HCT116 (cell line): ENCODE data around the gene PPP2R5B. TPM values are rescaled to one million over a fixed set of nuclear protein-coding genes. Genes with fewer than 3 reads are reported as not detected.

Experiments used
- ATAC-seq: fragments of 200-7000 bp; cut with Tn5 transposase; 2 replicates; pipeline ENCODE4 v1.9.1; 2020; ENCODE audit warnings: mild to moderate bottlenecking, moderate library complexity
- BruUV-seq: library from RNA; stranded (reverse); fragments of 400-500 nt; replicated peaks from 2 replicates; lab custom pipeline; 2021; lab: Mats Ljungman, UMichigan
- CTCF ChIA-PET: fragments of 300-600 bp; sonication (Branson Sonifier 250); formaldehyde crosslinking; loops from one replicate; lab custom pipeline; 2021; ENCODE audit warnings: antibody characterized with exemption; lab: Charles Lee
- POLR2A ChIA-PET: fragments of 300-600, 350-600 bp; sonication (Branson Sonifier 250); formaldehyde crosslinking; loops from one replicate; lab custom pipeline; 2021; ENCODE audit warnings: antibody characterized with exemption; lab: Charles Lee
- RAD21 ChIA-PET, 2 experiments: fragments of 300-600 bp; sonication (Branson Sonifier 250); formaldehyde crosslinking; loops; one replicate each; lab custom pipeline; 2023; ENCODE audit warnings: low total read pairs in 2 of 2; ENCODE audit not compliant: uncharacterized antibody in 2 of 2, unreplicated experiment in 2 of 2, low non-redundant PET in 1 of 2; lab: Charles Lee
- DNase-seq: peaks from one replicate; pipeline ENCODE4 v3.0.0-alpha.2; 2010; ENCODE audit warnings: low read depth, low spot score
- H2AFZ ChIP-seq: fragments of 200-600 bp; shearing (Covaris generic), sonication (generic); 2 replicates; pipeline ENCODE4 v1.6.1; 2017; ENCODE audit warnings: low read depth, mixed run types, mixed read lengths, antibody characterized with exemption, low read length; ENCODE audit not compliant: poor library complexity, severe bottlenecking
- H3K27ac ChIP-seq: 2 replicates; pipeline ENCODE4 v1.5.1; 2012; ENCODE audit warnings: low read depth, low read length
- H3K27me3 ChIP-seq: fragments of 200-600 bp; sonication (generic); 2 replicates; pipeline ENCODE4 v1.6.1; 2016; ENCODE audit warnings: mixed run types, low read length, mixed read lengths; ENCODE audit not compliant: insufficient read depth
- H3K36me3 ChIP-seq, 2 experiments: fragments of 200-500 bp in 1 of 2; fragments of 200-600 bp in 1 of 2; sonication (Bioruptor generic) in 1 of 2; sonication (generic) in 1 of 2; 2 replicates each; pipeline versions ENCODE4 v1.5.1 to v1.6.1; 2014 to 2016; ENCODE audit warnings: low read length in 2 of 2, inconsistent platforms in 1 of 2, mixed read lengths in 1 of 2, mixed run types in 1 of 2; ENCODE audit not compliant: insufficient read depth in 2 of 2, control insufficient read depth in 1 of 2
- H3K4me1 ChIP-seq, 2 experiments: fragments of 200-600 bp in 1 of 2; sonication (generic) in 1 of 2; 2 replicates each; pipeline versions ENCODE4 v1.5.1 to v1.6.1; 2012 to 2017; ENCODE audit warnings: low read length in 2 of 2, inconsistent platforms in 1 of 2, mild to moderate bottlenecking in 1 of 2, mixed read lengths in 1 of 2, mixed run types in 1 of 2, moderate library complexity in 1 of 2; ENCODE audit not compliant: insufficient read depth in 2 of 2, control insufficient read depth in 1 of 2
- H3K4me2 ChIP-seq: fragments of 200-600 bp; sonication (generic); 2 replicates; pipeline ENCODE4 v1.6.1; 2017; ENCODE audit warnings: mixed run types, low read length, mixed read lengths
- H3K4me3 ChIP-seq, 2 experiments: fragments of 200-600 bp in 1 of 2; sonication (generic) in 1 of 2; replicated peaks in 1 of 2; 2 replicates each; pipeline ENCODE4 v1.5.1; 2011 to 2016; ENCODE audit warnings: low read length in 2 of 2, control low read depth in 1 of 2, low read depth in 1 of 2, mild to moderate bottlenecking in 1 of 2, mixed read lengths in 1 of 2, mixed run types in 1 of 2
- H3K79me2 ChIP-seq: fragments of 200-600 bp; sonication (generic); 2 replicates; pipeline ENCODE4 v1.6.1; 2017; ENCODE audit warnings: mild to moderate bottlenecking, mixed run types, low read length, moderate library complexity, mixed read lengths; ENCODE audit not compliant: insufficient read depth
- H3K9ac ChIP-seq: fragments of 200-600 bp; sonication (generic); 2 replicates; pipeline ENCODE4 v1.6.1; 2016; ENCODE audit warnings: low read length, mixed read lengths
- H3K9me2 ChIP-seq: fragments of 200-600 bp; sonication (generic), shearing (Covaris generic); 2 replicates; pipeline ENCODE4 v1.6.1; 2017; ENCODE audit warnings: mixed run types, mild to moderate bottlenecking, moderate library complexity; ENCODE audit not compliant: insufficient read depth
- H3K9me3 ChIP-seq, 2 experiments: fragments of 200-500 bp in 1 of 2; fragments of 200-600 bp in 1 of 2; sonication (Bioruptor generic) in 1 of 2; sonication (generic) in 1 of 2; 2 replicates each; pipeline ENCODE4 v1.6.1; 2014 to 2017; ENCODE audit warnings: low read length in 2 of 2, mixed read lengths in 2 of 2, inconsistent platforms in 1 of 2, low read depth in 1 of 2, mild to moderate bottlenecking in 1 of 2, mixed run types in 1 of 2, moderate library complexity in 1 of 2; ENCODE audit not compliant: control insufficient read depth in 1 of 2, insufficient read depth in 1 of 2
- H4K20me1 ChIP-seq: fragments of 200-600 bp; sonication (generic), shearing (Covaris generic); 2 replicates; pipeline ENCODE4 v1.6.1; 2017; ENCODE audit warnings: mixed run types, mild to moderate bottlenecking, moderate library complexity; ENCODE audit not compliant: insufficient read depth
- EZH2 ChIP-seq: fragments of 200-600 bp; sonication (generic); IDR thresholded peaks from 2 replicates; pipeline ENCODE4 v1.6.1; 2017; ENCODE audit warnings: antibody characterized with exemption, mixed run types
- EZH2phosphoT487 ChIP-seq: fragments of 200-600 bp; IDR thresholded peaks from 2 replicates; pipeline ENCODE4 v1.6.1; 2018; ENCODE audit warnings: antibody characterized with exemption, borderline replicate concordance
- RAD21 ChIP-seq: IDR thresholded peaks from 2 replicates; pipeline ENCODE4 v1.6.1; 2012; ENCODE audit warnings: low read depth, mild to moderate bottlenecking
- SIN3A ChIP-seq: IDR thresholded peaks from 2 replicates; pipeline ENCODE4 v1.6.1; 2012; ENCODE audit warnings: low read depth
- SRF ChIP-seq: IDR thresholded peaks from 2 replicates; pipeline ENCODE4 v1.6.1; 2012; ENCODE audit warnings: low read depth
- ZFX ChIP-seq: fragments of 450-650 bp; IDR thresholded peaks from 2 replicates; pipeline ENCODE4 v1.6.1; 2017
- intact Hi-C: fragments of 100-400 bp; cut with micrococcal nuclease; formaldehyde crosslinking; loops from 2 replicates; pipeline ENCODE4 v1.10.0; 2022
- total RNA-seq: library from RNA; stranded (reverse); gene quantifications from one replicate; pipeline ENCODE4 v1.2.1, GENCODE V29; 2021; ENCODE audit not compliant: unreplicated experiment
- TF ChIP-seq, protein P1 (sequence below): IDR thresholded peaks from 2 replicates; pipeline ENCODE4 v1.6.1; 2012
- TF ChIP-seq, protein P2 (sequence below): IDR thresholded peaks from 2 replicates; pipeline ENCODE4 v1.6.1; 2012

Gene PPP2R5B
- total RNA-seq, 1 experiment from 2014 or later, result 10.9 TPM

DNA sequence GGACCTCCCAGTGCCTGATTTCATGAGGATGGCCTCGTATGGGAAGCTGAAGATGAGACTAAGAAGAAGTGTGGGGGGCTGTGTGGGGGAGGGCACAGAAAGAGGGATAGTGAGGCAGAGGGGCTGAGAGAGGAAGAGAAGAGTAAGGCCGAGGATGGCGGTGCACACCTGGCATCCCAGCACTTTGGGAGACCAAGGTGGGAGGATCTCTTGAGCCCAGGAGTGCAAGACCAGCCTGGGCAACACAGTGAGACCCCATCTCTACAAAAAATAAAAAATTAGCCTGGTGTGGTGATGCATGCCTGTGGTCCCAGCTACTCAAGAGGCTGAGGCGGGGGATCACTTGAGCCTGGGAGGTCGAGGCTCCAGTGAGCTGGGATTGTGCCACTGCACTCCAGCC lies 32.6 kb upstream of the PPP2R5B start:
- H3K9me2 ChIP-seq, result no peaks in the 10 kb centered on the region
- H3K27me3 ChIP-seq, result no peaks in the 10 kb centered on the region
- intact Hi-C loops, result no loop called here
- ChIA-PET RAD21 (no interaction called here), CTCF (interaction anchor here (0.9 to 10.8 kb wide), 2 partner anchors 43 to 230 kb away, joined by 3 to 112 read pairs; partner anchors contain the start of genes FAU and MRPL49)
- no peaks in the 10 kb centered on the region for H4K20me1 ChIP-seq
- H3K4me2 ChIP-seq, result no peak overlapping the region
- no peak overlapping the region for H3K9ac ChIP-seq
- DNase-seq (no peak), ATAC-seq (no peak)
- H3K27ac ChIP-seq, result no peak overlapping the region; the same call in 1 of the 2 replicates
- H3K9me3 ChIP-seq, result no peaks in the 10 kb centered on the region
- peaks cover 7 to 38% of the 10 kb centered on the region in 2 experiments; a peak in 3 of 4 replicates for H3K4me1 ChIP-seq
- no peak overlapping the region for H3K4me3 ChIP-seq
- no TSS peak for BruUV-seq
- TF ChIP-seq, protein P1, sequence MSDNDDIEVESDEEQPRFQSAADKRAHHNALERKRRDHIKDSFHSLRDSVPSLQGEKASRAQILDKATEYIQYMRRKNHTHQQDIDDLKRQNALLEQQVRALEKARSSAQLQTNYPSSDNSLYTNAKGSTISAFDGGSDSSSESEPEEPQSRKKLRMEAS, result no peak
- TF ChIP-seq ZFX, result no peak
- no peak for TF ChIP-seq SIN3A
- no peak for TF ChIP-seq EZH2phosphoT487
- no peak for TF ChIP-seq SRF
- TF ChIP-seq, all 23 proteins: peak for 0
- POLR2A ChIA-PET, result no interaction called here
- Histone ChIP-seq H3K36me3 (no peaks in the 10 kb centered on the region), H3K79me2 (no peaks in the 10 kb centered on the region), H2AFZ (no peak overlapping the region)

DNA sequence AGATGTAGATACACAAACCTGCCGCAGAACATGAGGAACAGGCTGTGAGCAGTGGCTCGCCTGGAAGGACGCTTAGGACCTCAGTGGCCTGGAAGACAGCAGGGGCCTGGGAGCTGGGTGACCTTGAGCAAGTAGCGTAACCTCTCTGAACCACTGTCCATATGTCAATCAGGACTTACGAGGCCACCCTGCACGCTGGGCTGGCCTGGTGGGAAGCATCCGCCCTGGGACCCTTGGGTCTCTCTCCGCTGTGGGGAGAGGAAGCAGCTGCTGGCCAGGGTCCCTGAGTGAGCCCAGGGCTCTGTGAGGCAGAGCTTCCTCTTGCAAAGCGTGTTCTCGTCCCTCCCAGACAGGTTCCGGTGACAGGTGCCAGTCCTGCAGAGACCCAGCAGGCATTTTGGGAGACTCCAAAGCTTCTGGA lies 32.1 kb upstream of the PPP2R5B start:
- H3K79me2 ChIP-seq, result no peaks in the 10 kb centered on the region
- intact Hi-C loops, result no loop called here
- no peak overlapping the region for H3K27ac ChIP-seq
- no peaks in the 10 kb centered on the region for H4K20me1 ChIP-seq
- BruUV-seq, result no TSS peak
- H3K36me3 ChIP-seq, result no peaks in the 10 kb centered on the region
- ChIA-PET POLR2A (no interaction called here), CTCF (interaction anchor here (0.9 to 10.8 kb wide), 2 partner anchors 44 to 229 kb away, joined by 3 to 112 read pairs; partner anchors contain the start of genes FAU and MRPL49), RAD21 (interaction anchor here in 1 of 2 experiments (0.6 kb wide), 1 partner anchor 73 kb away, joined by 3 read pairs; no protein-coding TSS in a partner anchor)
- H2AFZ ChIP-seq, result no peak overlapping the region
- no peak for TF ChIP-seq EZH2
- no peak for TF ChIP-seq RAD21
- TF ChIP-seq, protein P2, sequence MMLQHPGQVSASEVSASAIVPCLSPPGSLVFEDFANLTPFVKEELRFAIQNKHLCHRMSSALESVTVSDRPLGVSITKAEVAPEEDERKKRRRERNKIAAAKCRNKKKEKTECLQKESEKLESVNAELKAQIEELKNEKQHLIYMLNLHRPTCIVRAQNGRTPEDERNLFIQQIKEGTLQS, result no peak
- ATAC-seq (no peak), DNase-seq (no peak)
- no peak overlapping the region for H3K4me3 ChIP-seq
- no peak overlapping the region for H3K9ac ChIP-seq
- no peaks in the 10 kb centered on the region for H3K9me2 ChIP-seq
- H3K27me3 ChIP-seq, result no peaks in the 10 kb centered on the region
- H3K4me1 ChIP-seq, result peaks cover 7 to 34% of the 10 kb centered on the region in 2 experiments; a peak in 3 of 4 replicates
- H3K4me2 ChIP-seq, result no peak overlapping the region
- no peaks in the 10 kb centered on the region for H3K9me3 ChIP-seq
